Osteoblast (primary cell): ENCODE measurements around the gene PTPRE. TPM values are rescaled to one million over a fixed set of nuclear protein-coding genes. Genes with fewer than 3 reads are reported as not detected.
A peak's percentile ranks its signal among the peaks of the same experiment; 100 is the strongest.
"Not testable (repeated sequence)": the region's sequence is repeated elsewhere in the genome, so short reads cannot be mapped to it uniquely, and the experiment has no call there.

Source experiments
- DNase-seq: peaks from one replicate; pipeline ENCODE4 v3.0.0; 2011; ENCODE audit warnings: low spot score, mixed read lengths; ENCODE audit not compliant: insufficient read length; ENCODE audit errors: missing footprints
- H2AFZ ChIP-seq: 2 replicates; pipeline ENCODE4 v1.6.0; 2011; ENCODE audit warnings: mild to moderate bottlenecking, low read length
- H3K27ac ChIP-seq: 2 replicates; pipeline ENCODE4 v1.5.1; 2011; ENCODE audit warnings: mild to moderate bottlenecking, low read depth, low read length, moderate library complexity
- H3K27me3 ChIP-seq: 2 replicates; pipeline ENCODE4 v1.6.0; 2012; ENCODE audit warnings: mild to moderate bottlenecking, control low read depth, inconsistent platforms, low read length, moderate library complexity; ENCODE audit not compliant: insufficient read depth
- H3K36me3 ChIP-seq: 2 replicates; pipeline ENCODE4 v1.5.1; 2011; ENCODE audit warnings: mild to moderate bottlenecking, low read length, control low read depth, moderate library complexity; ENCODE audit not compliant: insufficient read depth
- H3K4me1 ChIP-seq: 2 replicates; pipeline ENCODE4 v1.5.1; 2011; ENCODE audit warnings: mild to moderate bottlenecking, low read length, control low read depth, moderate library complexity; ENCODE audit not compliant: insufficient read depth
- H3K4me2 ChIP-seq: 2 replicates; pipeline ENCODE4 v1.6.0; 2011; ENCODE audit warnings: mild to moderate bottlenecking, low read length; ENCODE audit not compliant: insufficient read depth
- H3K4me3 ChIP-seq: fragments of 200-600 bp; sonication (generic); 3 replicates; pipeline ENCODE4 v1.5.1; 2012; ENCODE audit warnings: mild to moderate bottlenecking, low read length, inconsistent platforms; ENCODE audit not compliant: insufficient read depth
- H3K79me2 ChIP-seq: 2 replicates; pipeline ENCODE4 v1.6.0; 2012; ENCODE audit warnings: mild to moderate bottlenecking, low read length, control low read depth, inconsistent platforms; ENCODE audit not compliant: insufficient read depth
- H3K9me3 ChIP-seq: 2 replicates; pipeline ENCODE4 v1.5.1; 2011; ENCODE audit warnings: low read depth, low read length, control low read depth
- H4K20me1 ChIP-seq: 2 replicates; pipeline ENCODE4 v1.6.0; 2012; ENCODE audit warnings: mild to moderate bottlenecking, low read length, control low read depth; ENCODE audit not compliant: insufficient read depth
- CTCF ChIP-seq: IDR thresholded peaks from 2 replicates; pipeline ENCODE4 v1.5.1; 2011; ENCODE audit warnings: mild to moderate bottlenecking, low read depth, low read length, moderate library complexity; ENCODE audit errors: extremely low read depth
- total RNA-seq: library from RNA; depleted of rRNA; stranded (reverse); fragments of >200 nt; gene quantifications from 2 replicates; pipeline ENCODE4 v1.2.3, GENCODE V29; 2012

The PTPRE gene
- total RNA-seq, 1 donor, result 9.0 TPM

DNA sequence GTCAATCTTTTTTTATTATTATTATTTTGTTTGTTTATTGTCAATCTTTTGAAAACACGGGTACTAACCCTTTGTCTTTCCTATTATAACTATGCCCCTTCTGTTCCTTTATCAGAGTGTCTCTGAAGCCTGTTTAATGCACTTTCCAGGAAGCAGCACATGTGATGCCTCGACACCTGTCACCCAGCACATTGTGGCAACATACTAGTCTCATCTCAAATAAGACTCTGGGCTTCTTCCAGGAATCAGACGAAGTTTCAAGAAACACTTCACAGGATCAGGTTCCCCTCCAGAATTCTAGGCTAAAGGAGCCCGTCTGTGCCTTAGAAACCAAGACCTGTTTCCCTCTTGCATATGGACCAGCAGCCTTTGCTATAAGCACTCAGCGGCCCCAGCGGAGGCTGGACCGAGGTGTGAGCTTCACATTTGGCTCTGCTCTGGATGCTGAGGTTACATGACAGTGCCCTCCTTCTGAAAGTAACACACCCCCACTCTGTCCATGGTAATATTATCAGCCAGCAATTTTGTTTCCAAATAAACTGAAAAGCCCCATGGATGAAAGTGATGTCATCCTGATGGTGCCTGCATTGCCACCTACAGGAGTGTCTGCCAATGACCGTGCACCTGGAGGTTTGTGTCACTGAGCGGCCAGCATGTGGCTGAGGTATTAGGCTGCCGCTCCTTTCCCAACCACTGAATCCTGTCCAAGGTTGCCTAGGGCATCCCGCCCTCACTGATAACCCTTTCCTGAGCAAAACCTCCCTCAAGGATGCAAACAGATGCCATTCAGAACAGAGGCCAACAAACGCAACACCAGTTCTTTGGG is 181.2 kb downstream of the PTPRE start:
- H3K4me3 ChIP-seq, result no peak overlapping the region
- no peaks in the 10 kb centered on the region for H4K20me1 ChIP-seq
- no peak for TF ChIP-seq CTCF
- H3K79me2 ChIP-seq, result no peaks in the 10 kb centered on the region
- H3K27ac ChIP-seq, result no peak overlapping the region
- no peaks in the 10 kb centered on the region for H3K4me1 ChIP-seq
- no peak for DNase-seq
- H3K27me3 ChIP-seq, result peaks cover 4% of the 10 kb centered on the region
- H3K36me3 ChIP-seq, result peaks cover 6% of the 10 kb centered on the region
- H3K4me2 ChIP-seq, result no peak overlapping the region
- no peak overlapping the region for H2AFZ ChIP-seq
- no peaks in the 10 kb centered on the region for H3K9me3 ChIP-seq

DNA sequence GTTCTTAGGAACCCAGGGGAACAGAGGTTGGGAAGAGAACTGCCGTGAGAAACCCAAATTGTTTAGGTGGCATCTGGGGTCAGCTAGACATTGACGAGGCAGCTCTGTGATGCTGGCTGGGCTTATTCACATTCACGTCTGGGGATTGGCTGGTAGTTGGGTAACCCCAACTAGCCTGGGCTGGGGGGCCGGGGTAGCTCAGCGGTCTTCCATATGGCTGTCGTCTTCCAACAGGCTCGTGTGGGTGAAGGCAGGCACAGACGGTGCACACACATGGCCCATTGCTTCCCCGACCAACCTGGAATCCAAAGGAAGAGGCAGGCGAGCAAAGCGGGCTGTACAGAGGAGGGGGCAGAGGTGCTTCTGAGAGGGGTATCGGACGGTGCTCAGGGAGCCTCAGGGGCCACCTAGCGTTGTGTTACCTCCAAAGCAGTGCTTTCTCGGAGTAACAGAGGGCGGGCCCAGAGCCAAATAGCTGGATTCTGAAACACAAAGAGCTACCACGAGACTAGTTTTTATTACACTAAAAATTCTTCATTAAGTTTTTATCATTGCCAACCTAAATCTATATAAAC is 184.8 kb downstream of the PTPRE start:
- Histone ChIP-seq H4K20me1 (no peaks in the 10 kb centered on the region), H3K27me3 (peaks cover 4% of the 10 kb centered on the region), H3K4me3 (no peak overlapping the region), H3K4me1 (no peaks in the 10 kb centered on the region), H2AFZ (no peak overlapping the region), H3K79me2 (no peaks in the 10 kb centered on the region), H3K36me3 (no peaks in the 10 kb centered on the region), H3K27ac (no peak overlapping the region), H3K4me2 (no peak overlapping the region), H3K9me3 (no peaks in the 10 kb centered on the region)
- TF ChIP-seq CTCF, result no peak
- DNase-seq, result no peak

- no peak overlapping the region for H3K27ac ChIP-seq
- no peaks in the 10 kb centered on the region for H3K36me3 ChIP-seq
- H3K27me3 ChIP-seq, result peaks cover 4% of the 10 kb centered on the region
- H3K4me1 ChIP-seq, result no peaks in the 10 kb centered on the region
- H3K4me3 ChIP-seq, result no peak overlapping the region
- DNase-seq, result peak; percentile 90
- H2AFZ ChIP-seq, result no peak overlapping the region
- no peak overlapping the region for H3K4me2 ChIP-seq
- H4K20me1 ChIP-seq, result no peaks in the 10 kb centered on the region
- no peaks in the 10 kb centered on the region for H3K9me3 ChIP-seq
- no peaks in the 10 kb centered on the region for H3K79me2 ChIP-seq
- no peak for TF ChIP-seq CTCF
These were observed 185.6 kb downstream of the PTPRE start for GRCh38 chr10:128092454-128092853.

DNA sequence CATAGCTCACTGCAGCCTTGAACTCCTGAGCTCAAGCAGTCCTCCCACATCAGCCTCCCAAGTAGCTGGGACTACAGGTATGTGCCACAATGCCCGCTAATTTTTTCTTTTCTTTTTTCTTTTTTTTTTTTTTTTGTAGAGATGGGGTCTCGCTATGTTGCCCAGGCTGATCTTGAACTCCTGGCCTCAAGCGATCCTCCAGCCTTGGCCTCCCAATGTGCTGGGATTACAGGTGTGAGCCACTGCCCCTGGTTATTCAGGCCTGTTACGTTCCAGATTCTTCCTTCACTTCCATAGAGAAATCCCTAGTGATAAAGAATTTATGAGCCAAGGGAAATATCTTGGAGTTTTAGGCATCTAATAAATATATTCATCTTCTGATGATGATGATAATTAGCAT is 187.7 kb downstream of the PTPRE start:
- H3K79me2 ChIP-seq, H3K27ac ChIP-seq, H3K4me2 ChIP-seq, H2AFZ ChIP-seq, H3K4me3 ChIP-seq, H4K20me1 ChIP-seq, H3K4me1 ChIP-seq, H3K27me3 ChIP-seq, DNase-seq, H3K9me3 ChIP-seq: not testable (repeated sequence)
- peaks cover 14% of the 10 kb centered on the region for H3K36me3 ChIP-seq
